ENCODE results near the gene MMP25. TPM values are rescaled to one million over a fixed set of nuclear protein-coding genes. Genes with fewer than 3 reads are reported as not detected.

The MMP25 gene
- total RNA-seq, 6 donors from 2014 or later: 10.0 to 41.4 (median 20.5) TPM

- H3K27ac ChIP-seq: no peak overlapping the region
- no peak for ATAC-seq (ENCODE audit: low FRiP score in 2 of 2)
- TF ChIP-seq EP300 (IDR thresholded peaks at IDR 0.05): no peak
- TF ChIP-seq CTCF (IDR thresholded peaks at IDR 0.05): no peak
- no peak for TF ChIP-seq POLR2A (IDR thresholded peaks at IDR 0.05)
- no peak for TF ChIP-seq POLR2AphosphoS5 (IDR thresholded peaks at IDR 0.05)
- no peaks in the 10 kb centered on the region for H3K27me3 ChIP-seq
- 81 to 88% methylated on average over 6 of the region's 6 CpGs for WGBS, 2 donors
- H3K36me3 ChIP-seq: no peaks in the 10 kb centered on the region
- DNase-seq: no peak
- H3K9me3 ChIP-seq: no peaks in the 10 kb centered on the region
- peaks cover 37 to 50% (median 46%) of the 10 kb centered on the region in 4 donors for H3K4me1 ChIP-seq
- no peak overlapping the region for H3K4me3 ChIP-seq
Observed at GRCh38 chr16:3062553-3062952, 16.2 kb downstream of the MMP25 start.

GRCh38 chr16:3063625-3064386 lies 17.4 kb downstream of the MMP25 start:
- Histone ChIP-seq H3K4me1 (peaks cover 30 to 49% (median 44%) of the 10 kb centered on the region in 4 donors), H3K9me3 (no peaks in the 10 kb centered on the region), H3K4me3 (no peak overlapping the region), H3K36me3 (peaks cover 0 to 8% (median 5%) of the 10 kb centered on the region in 4 donors), H3K27me3 (no peaks in the 10 kb centered on the region), H3K27ac (peak overlapping the region in 3 of 4 donors; percentile 86 to 90 (median 90))
- DNase-seq (no peak), ATAC-seq (ENCODE audit: low FRiP score in 2 of 2) (no peak)
- TF ChIP-seq EP300 (IDR thresholded peaks at IDR 0.05) (no peak), CTCF (IDR thresholded peaks at IDR 0.05) (no peak)
- 94 to 97% methylated on average over 8 of the region's 8 CpGs for WGBS, 2 donors

- TF ChIP-seq CTCF (IDR thresholded peaks at IDR 0.05) (no peak), POLR2AphosphoS5 (IDR thresholded peaks at IDR 0.05) (peak; percentile 56 to 91), EP300 (IDR thresholded peaks at IDR 0.05) (peak in 2 of 4 donors; percentile 89 to 92), POLR2A (IDR thresholded peaks at IDR 0.05) (peak in 3 of 4 donors; percentile 52 to 67 (median 63))
- ATAC-seq (ENCODE audit: low FRiP score in 2 of 2) (peak; percentile 44 to 84), DNase-seq (peak in 1 of 2 donors; percentile 85)
- WGBS, 2 donors: 42 to 50% methylated on average over 12 to 13 of the region's 13 CpGs
- peaks cover 22 to 40% (median 36%) of the 10 kb centered on the region in 4 donors for H3K4me1 ChIP-seq
- H3K36me3 ChIP-seq: peaks cover 0 to 12% (median 6%) of the 10 kb centered on the region in 4 donors
- H3K27me3 ChIP-seq: no peaks in the 10 kb centered on the region
- peak within 1 kb of the TSS; percentile 33 to 56 (median 46) for H3K4me3 ChIP-seq
- H3K9me3 ChIP-seq: no peaks in the 10 kb centered on the region
- H3K27ac ChIP-seq: peak within 1 kb of the TSS; percentile 86 to 90 (median 88)
Observed at GRCh38 chr16:3065069-3065741, 18.8 kb downstream of the MMP25 start, which contains the start of gene IL32. IL32 (plus strand) TSS chr16:3065640; CDS start chr16:3065812, 172 bp downstream.

- WGBS, 2 donors: 48 to 58% methylated on average over 18 to 26 of the region's 26 CpGs
- Histone ChIP-seq H3K27me3 (no peaks in the 10 kb centered on the region), H3K36me3 (peaks cover 0 to 12% (median 6%) of the 10 kb centered on the region in 4 donors), H3K4me3 (peak overlapping the region; percentile 33 to 56 (median 46)), H3K9me3 (no peaks in the 10 kb centered on the region), H3K27ac (peak overlapping the region; percentile 86 to 90 (median 88)), H3K4me1 (peaks cover 22 to 38% (median 32%) of the 10 kb centered on the region in 4 donors)
- ATAC-seq (ENCODE audit: low FRiP score in 2 of 2) (peak; percentile 3 to 17), DNase-seq (no peak)
- TF ChIP-seq EP300 (IDR thresholded peaks at IDR 0.05) (no peak), POLR2A (IDR thresholded peaks at IDR 0.05) (no peak), CTCF (IDR thresholded peaks at IDR 0.05) (no peak), POLR2AphosphoS5 (IDR thresholded peaks at IDR 0.05) (no peak)
Observed at GRCh38 chr16:3065742-3066439, 19.5 kb downstream of the MMP25 start.
